CD4-positive, alpha-beta T cell treated with Interleukin-15 for 1 hour (primary cell): ENCODE data around the gene KIF6.
"Not testable (repeated sequence)": the region's sequence is repeated elsewhere in the genome, so short reads cannot be mapped to it uniquely, and the experiment has no call there.

ENCODE experiments used
- DNase-seq: peaks from one replicate; pipeline ENCODE4 v3.0.0-alpha.2; 2020

KIF6 gene

DNA sequence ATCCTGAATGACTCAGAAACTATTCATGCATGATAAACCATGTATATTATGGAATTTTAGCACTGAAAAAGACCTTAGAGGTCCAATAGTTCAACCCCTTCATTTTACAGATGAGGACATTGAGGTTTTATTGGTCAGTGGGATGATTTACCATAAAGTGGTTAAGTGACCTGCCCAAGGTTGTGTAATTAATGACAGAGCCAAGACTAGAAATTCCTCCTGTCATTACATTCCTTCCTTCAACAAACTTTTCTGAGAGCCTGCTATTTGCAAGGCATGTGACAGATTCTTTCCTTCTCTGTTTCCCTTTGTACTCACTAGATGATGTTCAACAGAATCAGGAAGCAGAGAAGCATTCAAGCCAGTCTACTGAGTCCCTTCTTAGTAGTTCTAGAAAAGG, 232.0 kb downstream of the KIF6 start:
- no peak for DNase-seq

DNA sequence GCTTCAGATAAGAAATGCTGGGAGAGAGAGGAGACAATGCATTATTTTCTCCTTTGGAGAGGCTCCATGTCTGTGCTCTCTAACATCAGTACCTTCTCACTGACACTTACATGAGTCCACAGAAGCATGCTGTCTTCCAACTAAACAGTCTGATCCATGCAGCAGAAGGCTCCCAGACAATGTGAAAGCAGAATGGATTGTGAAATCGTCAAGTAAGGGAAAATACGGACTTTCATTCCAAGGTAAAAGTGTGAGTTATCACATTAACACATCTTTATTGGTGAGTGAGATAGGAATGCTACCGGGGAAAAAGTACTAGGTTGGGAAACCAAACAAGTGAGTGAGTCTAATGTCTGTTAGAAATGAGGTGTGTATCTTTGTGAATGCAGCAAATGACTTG, 235.1 kb downstream of the KIF6 start:
- no peak for DNase-seq

DNA sequence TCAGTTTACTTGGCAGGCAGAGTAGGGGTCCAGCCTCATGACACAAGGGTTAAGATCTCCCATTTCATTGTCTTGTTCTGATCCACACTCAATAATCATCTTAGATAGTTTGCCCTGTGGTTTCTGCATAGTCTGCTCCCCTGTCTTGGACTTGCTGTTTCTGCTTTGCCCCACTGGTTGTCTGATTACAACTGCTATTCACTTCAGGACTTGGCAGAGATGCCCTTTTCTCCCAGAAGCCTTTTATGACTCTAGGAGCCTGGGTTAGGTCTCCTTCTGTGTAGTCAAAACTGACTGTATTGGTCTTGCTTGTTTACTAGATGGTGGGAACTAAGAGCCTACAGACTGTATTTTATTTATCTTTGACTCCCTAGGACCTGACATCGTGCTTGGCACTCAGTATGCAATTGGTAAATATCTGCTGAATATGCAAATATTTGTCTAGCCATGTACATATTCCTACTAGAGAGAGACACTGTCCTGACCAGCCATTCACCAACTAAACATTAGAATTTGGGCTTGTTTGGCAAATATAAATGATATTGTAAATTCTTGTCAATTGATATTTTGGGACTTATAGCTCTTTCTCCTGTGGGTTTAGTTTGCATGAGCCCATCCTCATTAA, 236.8 kb downstream of the KIF6 start:
- DNase-seq: no peak

DNA sequence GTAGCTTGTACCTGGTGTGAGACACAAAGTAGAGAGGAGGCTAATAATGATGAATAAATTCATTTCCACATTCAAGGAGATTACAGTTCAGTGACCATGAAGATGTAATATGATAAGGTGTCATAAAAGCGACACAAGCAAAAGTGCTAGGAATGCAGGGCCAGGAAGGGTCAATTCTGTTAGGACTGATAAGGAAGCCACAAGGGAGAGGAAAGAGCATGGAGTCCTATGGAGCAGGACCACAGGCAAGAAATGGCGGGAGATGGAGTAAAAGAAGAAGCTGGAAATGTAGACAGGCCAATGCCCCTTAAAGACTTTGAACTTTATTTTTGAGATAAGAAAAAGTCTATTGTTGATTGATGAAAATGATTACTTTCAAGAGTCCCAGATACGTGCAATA, 240.9 kb downstream of the KIF6 start:
- no peak for DNase-seq

DNA sequence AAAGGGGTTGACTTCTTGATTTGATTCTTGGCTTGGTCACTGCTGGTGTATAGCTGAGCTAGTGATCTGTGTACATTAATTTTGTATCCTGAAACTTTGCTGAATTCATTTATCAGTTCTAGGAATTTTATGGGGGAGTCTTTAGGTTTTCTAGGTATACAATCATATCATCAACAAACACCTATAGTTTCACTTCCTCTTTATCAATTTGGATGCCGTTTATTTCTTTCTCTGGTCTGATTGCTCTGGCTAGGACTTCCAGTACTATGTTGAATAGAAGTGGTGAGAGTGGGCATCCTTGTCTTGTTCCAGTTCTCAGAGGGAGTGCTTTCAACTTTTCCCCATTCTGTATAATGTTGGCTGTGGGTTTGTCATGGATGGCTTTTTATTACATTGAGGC, 245.4 kb downstream of the KIF6 start:
- not testable (repeated sequence) for DNase-seq

DNA sequence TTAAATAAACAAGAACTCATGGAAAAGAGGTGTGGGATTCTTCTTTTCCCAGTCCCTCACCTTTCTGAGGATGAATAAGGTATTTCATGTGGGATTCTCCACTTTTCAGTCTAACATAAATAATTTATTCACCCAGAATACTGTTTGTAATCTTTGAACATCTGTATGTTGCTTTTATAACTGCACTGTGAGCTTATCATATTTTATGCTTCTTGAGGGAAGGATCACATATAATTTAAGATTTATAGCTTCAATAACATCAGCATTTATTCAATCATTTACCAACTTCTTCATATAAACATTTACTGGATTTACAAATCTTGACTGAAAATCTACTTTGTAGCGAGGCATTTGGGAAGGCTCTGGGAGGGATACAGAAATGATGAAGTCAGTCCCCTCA, 248.5 kb downstream of the KIF6 start:
- no peak for DNase-seq

DNA sequence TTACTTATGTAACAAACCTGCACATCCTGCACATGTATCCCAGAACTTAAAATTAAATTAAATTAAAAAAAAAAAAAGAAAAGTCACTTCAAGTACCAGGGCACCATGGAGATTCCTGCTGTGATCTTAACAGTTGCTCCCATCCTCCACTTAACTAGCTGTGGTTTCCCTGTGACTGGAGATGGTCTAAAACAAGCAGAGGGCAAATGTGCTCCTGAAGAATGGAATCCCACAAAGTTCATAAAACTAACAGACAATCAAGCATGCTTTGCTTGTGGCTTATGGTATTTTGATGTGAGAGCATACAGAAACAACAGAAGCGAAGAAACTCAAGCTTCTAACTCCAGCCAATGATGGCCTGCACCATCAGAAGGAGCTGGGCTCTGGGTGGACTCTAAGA, 249.1 kb downstream of the KIF6 start:
- no peak for DNase-seq

DNA sequence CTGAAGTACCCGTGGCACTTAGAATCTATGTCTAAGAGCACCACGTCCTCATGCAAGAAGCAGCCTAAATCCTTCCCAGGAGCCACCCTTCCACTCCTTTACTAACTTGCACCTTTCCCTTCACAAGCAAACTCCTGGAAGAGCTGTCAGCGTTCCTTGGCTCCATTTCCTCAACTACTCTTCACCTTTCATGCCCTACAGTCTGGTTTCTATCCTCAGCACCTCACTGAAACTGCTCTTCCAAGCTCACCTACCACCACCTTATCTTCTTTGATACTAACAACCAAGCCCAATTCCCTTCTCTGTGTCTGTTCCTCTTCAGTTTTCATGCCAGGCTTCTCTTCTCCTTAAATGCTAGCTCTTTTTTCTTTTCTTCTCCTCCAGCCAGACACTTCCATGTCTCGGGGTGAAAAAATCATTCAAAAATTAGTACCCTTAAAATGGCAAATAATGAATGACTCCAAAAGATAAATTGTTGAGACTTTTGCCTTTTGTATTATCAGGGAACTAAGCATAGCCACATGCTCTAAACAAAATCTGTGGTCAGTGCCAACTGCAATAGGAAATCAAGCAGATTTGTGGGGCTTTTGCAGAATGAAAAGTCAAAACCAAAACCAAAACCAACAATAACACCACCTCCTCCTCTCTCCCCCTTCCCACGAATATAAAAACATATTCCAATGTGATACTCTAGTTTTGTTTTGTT, 253.1 kb downstream of the KIF6 start:
- DNase-seq: no peak

DNA sequence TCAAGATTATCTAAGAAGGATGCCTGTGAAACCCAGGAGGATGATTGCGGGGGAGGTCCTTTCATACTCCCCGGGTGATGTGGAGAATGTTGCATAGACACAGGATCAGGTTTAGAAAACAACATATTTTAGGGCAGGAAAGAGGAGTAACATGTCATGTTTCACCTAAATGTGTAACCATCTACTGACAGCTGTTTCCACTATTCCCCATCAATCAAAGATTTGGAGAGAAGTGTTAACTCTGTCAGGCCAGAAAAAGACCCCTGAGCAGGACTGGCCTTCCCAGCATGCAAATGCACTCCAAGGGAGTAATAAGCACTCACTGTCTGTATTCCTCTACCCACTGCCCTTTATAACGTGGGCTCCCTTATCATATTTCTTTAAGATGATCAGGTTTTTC, 254.7 kb downstream of the KIF6 start:
- no peak for DNase-seq

DNA sequence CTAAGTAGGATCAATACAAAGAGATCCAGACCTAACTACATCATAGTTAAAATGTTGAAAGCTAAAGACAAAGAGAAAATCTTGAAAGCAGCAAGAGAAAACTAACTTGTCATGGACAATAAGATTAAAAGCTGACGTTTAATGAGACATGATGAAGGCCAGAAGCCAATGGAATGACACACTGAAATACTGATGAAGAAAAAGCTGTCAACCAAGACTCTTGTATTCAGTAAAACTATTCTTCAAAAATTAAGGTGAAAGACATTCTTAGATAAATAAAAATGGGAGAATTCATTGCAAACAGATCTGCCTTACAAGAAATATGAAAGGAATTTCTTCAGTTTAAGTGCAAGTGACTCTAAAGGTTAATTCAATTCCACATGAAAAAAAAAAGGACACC, 256.8 kb downstream of the KIF6 start:
- no peak for DNase-seq

DNA sequence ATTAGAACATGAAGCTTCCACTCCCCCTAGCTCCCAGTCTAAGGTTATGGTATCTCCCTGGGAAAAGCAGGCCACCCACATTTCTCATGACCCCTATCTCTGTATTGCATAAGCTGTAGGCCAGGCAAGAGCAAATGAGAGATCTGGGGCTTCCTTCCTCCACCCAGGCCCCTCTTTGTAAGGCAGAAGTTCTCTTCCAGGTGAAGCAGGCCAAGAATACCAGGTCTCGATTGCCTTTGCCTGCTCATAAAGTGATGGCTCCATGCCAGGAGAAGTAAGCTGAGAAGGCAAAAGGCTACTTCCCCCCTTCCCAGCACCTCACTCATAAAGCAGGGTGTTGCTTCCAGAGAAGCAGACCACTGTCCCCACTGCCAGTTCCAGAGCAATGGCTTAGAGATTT, 258.6 kb downstream of the KIF6 start:
- DNase-seq: no peak

DNA sequence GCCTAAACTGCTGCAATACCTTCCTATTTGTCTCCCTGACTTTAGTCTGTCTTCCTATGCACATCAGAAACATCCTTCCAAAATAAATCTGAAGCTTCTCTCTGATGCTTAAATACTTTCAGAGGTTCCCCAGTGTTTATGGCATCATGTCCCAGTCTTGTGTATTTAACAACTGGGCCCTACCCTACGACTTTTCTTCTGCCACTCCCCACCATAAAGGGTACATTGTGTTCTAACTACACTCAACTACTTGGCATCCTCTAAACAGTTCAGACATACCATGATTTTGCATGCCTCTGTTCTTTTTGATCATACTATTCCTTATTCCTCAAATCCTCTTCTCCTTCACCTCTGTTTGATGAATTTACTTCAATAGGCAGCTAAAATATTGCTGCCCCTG, 259.7 kb downstream of the KIF6 start:
- no peak for DNase-seq

DNA sequence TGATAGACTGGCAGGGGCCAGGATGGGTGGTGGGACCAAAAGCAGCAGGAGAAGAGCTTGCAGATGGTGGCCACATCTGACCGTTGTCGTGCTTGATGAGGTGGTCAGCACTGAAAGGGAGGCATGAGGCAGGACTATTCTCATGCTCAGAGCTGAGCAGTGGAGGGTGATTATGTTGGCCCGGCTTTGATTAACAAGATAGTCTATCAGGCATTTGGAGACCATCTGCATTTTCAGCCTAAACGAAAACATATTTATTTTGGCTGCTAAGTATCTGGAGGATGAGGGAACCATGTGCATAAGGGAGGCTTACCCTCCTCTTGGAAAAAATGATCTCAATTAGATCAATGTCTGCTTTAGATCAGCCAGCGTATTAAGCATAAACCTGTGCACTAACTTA, 261.1 kb downstream of the KIF6 start:
- DNase-seq: no peak

DNA sequence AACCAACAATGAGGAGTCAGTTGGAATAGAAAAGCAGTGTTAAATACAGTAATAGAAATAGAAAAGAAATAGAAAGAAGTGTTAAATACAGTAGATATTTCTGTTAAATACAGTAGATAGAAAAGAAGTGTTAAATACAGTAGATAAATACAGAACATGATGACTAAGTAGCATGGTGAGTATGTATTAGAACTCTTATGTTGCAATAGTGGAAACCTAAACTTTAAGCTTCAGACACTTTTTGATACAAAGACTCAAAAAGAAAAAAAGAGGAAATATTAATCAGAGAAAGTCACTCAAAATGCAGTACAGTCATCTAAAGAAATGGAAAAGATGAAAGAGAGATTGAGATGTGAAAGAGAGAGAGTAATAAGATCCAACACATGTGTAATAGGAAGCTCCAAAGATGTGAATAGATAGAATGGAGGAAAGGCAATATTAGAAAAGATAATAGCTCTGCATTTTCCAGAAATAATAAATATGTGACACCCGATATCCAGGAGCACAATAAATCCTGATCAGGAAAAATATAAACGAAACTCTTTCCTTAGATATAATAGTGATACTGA, 271.2 kb downstream of the KIF6 start:
- no peak for DNase-seq

DNA sequence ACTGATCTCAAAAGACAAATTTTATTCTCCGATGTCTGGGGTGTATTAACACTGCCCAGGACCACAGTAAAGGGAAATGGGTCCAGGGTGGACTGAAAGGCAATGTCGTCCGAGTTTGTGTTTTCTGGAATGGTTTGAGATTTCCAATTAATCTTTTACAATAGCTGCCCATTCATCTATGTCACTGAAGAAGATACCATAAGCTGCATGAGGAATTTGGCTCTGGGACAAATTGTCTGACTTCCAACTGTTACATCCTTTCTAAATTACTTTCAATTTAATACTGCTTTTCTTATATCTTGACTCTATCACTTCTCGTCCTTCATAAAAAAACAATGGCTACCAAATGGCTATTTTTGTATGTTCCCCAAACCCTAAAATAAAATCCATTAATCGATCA, 272.0 kb downstream of the KIF6 start:
- no peak for DNase-seq

DNA sequence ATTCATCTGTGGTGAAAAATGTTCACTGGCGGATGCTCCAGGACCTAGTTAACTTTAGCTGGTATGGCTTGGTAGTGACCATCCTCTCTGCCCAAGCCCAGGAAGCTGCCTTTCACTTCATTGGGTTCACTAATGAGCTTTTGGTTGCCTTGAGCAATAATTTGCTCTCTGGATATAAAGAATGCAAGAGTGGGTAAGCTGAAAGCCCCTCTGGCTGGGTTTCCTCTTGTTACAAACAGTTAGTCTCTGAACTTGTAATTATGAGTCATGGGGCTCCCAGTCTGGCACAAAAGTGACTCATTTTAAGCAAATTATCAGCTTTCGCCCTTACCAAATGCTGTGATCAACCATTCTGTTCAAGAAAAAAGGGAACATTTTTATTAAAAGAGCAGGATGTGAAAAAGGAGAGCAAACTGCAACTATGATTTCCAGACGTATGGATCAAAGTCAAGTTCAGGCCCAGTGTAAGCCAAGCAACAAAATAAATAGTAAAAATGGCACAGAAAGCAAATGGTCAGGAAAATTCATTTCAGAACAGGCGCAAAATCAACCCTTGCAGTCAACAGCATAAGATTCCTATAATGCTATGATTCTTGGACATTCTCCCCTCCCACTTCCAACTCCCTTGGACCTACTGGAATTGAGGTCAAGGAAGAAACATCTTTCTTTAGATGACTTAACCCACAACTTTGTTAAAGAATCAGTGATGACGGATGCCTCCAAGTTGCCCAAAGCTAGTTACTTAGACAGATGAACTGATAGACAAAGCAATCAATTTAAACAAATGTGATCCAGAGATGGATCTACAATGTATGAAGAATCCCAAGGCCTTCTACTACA, 272.7 kb downstream of the KIF6 start:
- no peak for DNase-seq

DNA sequence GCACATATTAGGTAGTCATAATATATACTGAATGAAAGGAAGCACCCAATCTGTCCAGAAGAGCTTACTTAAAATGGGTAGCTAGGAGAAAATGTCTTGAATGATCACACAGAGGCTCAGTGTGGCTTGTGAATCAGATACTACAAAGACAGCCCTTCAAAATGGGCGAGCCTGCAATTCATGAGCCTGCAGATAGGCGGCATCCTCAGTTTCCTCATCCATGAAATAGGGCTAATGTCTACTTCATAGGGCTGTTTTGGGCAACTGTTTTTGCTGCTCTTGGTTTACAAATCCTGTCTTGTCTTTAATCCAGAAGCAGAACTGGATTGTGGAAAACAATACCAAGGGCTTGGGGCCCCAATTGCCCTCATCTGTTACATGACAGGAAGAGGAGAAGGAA, 273.4 kb downstream of the KIF6 start:
- DNase-seq: no peak

DNA sequence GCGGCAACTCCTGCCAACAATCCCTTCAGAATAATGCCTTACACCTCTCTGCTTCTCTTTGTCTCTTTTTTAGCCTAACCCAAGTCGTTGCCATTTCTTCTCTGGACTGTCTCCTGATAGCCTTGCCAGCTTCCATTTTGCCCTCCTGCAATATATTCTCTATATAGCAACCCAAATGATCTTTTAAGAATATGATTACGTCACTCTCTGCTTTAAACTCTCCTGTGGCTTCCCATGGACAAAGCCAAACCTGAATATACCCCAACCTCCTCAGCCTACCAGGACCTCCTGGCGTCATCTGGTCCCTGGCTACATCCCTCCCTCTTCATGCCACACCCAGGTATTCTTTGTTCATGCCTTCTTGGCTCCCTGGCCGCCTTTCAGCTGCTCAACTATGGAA, 276.2 kb downstream of the KIF6 start:
- no peak for DNase-seq

DNA sequence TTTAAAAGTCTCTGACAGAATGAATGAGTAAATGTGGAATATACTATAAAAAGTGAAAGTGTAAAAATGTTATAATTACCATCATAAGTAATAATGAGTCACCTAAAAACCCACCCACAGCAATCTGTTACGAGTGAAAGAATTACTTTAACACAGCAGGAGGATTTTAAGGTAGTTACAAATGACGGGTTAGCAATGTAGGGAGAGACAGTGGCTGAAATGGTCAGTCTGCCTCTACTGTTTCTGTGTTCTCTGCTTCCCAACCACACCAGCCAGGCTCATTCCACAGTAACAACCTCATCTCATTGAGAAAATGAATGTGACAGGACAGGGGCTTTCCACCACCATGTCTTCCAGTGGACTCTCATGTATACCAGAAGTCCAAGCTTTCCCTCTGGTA, 278.3 kb downstream of the KIF6 start:
- no peak for DNase-seq

DNA sequence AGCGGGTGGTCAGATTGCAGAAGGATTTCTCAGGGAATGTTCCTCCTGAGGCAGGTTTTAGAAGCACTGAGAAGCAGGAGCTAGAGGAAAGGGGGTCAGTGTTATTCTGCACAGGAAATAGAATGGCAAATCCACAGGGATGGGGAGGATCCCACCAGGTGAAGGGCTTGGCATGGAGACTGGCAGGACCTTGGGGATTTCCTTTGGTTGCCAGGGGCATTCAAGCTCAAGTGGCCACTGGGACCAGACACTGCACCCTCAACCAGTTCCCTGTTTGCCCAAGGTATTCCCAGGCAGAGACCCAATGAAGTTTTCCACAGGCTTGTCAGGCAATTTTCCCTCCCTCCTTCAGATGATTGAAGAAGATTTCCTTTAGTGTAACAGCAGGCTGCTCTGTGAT, 279.5 kb downstream of the KIF6 start:
- DNase-seq: no peak

DNA sequence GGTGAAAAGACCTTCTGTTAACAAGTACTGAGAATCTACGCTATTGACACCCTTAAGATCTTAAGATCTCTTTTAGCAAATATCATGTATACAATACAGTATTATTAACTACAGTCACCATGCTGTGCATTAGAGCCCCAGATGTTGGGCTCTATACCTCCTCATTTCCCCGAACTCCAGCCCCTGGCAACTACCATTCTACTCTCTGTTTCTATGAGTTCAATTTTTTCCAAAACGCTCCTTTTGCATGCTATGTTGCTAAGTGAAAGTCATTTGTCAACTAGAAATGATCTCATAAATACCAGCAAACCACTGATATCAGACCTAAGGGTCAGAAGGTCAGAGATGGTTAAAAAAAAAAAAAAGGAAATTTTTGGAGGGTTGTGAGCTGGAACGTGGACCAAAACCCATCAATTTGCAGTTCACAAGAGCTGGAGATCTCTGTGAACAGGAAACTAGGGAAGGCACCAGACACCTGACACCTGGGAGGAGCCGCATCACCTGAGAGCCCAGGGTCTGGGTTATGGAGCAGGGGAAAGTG, 280.7 kb downstream of the KIF6 start:
- DNase-seq: no peak

DNA sequence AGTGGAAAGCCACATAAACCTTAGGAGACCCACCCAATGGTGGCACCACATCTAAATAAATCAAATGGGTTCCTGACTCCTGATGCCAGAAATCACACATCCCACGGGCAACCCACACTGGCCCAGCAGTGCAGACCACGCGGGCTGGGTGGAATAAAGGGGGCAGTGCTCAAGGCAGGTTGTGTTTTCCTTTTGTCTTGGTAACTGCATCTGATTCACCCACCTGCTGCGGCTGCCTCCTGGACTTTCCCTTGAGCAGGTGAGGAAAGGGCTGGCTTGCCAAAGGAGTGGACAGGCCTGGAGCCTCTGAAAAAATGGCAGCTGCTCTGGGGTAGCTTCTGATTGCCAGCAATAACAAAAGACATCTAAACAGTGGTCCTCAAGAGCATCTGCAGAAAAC, 283.2 kb downstream of the KIF6 start:
- DNase-seq: no peak

DNA sequence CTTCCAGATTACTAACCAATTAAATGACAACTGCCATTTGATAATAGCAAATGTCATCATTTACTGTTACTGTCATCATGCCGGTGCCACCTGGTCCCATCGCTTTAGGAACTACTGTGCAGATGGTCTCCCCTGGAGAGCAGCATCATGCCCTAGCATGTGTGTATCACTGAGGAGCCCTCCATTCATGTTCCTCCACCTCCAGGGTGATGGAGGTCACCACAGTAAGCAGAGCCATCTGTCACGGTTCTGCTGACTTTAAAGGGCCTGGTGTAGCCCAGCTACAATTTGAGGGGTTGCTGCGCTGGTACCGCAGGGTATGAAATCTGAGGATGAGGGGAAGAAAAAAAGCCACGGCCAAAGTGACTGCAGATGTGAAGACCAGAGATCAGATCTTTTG, 283.9 kb downstream of the KIF6 start:
- no peak for DNase-seq

DNA sequence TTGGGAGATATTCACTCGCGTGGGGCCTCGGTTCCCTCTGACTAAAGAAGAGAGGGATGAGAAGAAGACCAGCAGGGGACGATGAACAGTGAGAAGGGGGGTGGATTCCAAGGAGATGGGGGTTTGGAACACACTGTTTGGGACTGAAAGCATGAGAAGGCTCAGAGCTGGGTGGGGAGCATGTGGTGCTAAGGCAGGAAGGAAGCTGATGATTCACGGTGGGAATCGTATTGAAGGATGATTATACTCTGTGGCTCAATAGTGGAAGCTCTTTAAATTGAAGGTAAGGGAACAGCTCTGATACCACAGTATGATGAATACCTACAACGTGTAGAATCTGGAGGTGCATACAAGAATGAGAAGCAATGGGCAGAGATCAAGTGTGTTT, 285.2 kb downstream of the KIF6 start:
- no peak for DNase-seq
